Activated CD4-positive, CD25-positive, alpha-beta regulatory T cell treated with anti-CD3 and anti-CD28 coated beads, Interleukin-2, amount 50 U/mL, for 16 hours (primary cell): ENCODE measurements around the gene TMCC3.
"Not testable (repeated sequence)": the region's sequence is repeated elsewhere in the genome, so short reads cannot be mapped to it uniquely, and the experiment has no call there.

Source experiments
- DNase-seq: peaks from one replicate; pipeline ENCODE4 v3.0.0-alpha.2; 2020; ENCODE audit warnings: low read depth, low spot score

TMCC3 gene, protein sequence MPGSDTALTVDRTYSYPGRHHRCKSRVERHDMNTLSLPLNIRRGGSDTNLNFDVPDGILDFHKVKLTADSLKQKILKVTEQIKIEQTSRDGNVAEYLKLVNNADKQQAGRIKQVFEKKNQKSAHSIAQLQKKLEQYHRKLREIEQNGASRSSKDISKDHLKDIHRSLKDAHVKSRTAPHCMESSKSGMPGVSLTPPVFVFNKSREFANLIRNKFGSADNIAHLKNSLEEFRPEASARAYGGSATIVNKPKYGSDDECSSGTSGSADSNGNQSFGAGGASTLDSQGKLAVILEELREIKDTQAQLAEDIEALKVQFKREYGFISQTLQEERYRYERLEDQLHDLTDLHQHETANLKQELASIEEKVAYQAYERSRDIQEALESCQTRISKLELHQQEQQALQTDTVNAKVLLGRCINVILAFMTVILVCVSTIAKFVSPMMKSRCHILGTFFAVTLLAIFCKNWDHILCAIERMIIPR

GRCh38 chr12:94650143-94651056 lies at the start of gene TMCC3:
Gene TMCC3, minus strand, starts transcription at chr12:94650557. Its CDS starts 127 bp downstream, at chr12:94650430.
- no peak for DNase-seq

DNA sequence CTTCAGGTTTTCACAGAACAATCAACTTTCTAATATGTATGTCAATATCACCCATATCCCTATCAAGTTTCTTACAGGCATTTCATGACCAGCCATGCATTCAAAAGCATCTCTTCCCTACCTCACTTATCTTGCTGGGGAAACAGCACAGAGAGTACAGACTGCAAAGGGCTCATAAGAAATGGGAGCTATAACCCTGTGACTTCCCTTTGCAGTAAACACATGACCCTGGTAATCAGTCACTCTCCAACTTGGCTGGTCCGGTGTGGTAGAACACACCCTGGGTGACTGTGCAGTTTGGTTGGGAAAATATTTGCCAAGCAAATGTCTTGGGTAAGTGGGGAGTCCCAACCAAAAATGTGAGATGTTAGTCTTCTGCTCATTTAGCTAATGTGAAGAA lies 49.4 kb upstream of the TMCC3 start:
- DNase-seq: no peak

- no peak for DNase-seq
Measured at GRCh38 chr12:94698578-94698977, 48.2 kb upstream of the TMCC3 start.

GRCh38 chr12:94697631-94698030 lies 47.3 kb upstream of the TMCC3 start:
- no peak for DNase-seq

DNA sequence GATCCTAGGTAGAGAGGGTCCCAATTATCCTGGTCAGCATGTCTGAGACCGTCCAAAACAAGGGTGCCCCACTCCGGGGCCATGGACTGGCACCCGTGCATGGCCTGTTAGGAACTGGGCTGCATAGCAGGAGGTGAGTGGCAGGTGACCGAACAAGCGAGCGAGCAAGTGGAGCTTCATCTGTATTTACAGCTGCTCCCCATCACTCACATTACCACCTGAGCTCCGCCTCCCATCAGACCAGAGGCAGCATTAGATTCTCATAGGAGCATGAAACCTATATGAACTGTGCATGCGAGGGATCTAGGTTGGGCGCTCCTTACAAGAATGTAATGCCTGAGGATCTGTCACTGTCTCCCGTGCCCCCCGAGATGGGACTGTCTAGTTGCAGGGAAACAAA lies 44.4 kb upstream of the TMCC3 start:
- DNase-seq: no peak

GRCh38 chr12:94692826-94693225 lies 42.5 kb upstream of the TMCC3 start:
- DNase-seq: not testable (repeated sequence)

DNA sequence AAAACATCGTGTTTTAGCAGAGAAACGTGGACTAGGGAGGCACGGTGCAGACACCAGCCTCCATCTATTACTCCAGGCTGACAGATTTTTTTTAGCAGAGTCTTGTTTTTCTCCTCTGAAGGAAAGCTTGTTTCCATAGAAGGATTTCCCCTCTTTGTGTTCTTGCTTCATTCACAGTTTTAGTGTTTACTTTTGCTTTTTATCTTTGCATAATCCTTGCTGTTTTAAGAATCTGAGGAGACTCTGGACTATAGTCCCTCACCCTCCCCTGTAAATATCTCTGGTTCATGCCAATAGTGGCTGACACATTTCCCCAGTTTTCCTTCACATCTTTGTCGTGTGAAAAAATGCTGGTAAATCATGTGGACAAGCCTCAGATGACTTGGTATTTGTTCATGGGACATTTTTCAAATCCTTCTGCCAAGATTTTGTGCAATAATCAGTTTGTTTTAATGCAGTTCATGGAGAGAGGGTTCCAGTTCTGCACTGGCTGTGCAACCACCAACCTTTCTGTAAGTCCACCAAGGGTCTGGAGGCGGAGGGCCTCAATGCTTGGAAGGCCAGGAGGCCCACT lies 39.9 kb upstream of the TMCC3 start:
- DNase-seq: no peak

DNA sequence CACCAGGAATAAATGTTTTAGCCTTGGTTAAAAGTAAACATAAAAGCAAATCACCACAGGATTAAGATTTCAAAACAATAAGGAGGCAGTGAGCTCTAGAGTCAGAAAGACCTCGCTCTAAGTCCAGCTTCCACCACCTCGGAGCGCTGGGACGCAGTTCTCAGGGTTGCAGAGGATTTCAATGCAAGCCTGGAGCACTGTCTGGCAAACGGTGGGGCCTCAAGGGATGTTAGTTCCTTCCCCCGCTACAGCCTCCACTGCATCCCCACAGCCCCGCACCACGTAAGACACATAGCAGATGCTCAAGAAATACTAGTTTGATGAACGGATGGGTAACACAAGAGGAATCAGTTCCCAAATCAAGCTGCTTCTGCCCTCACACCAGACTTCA lies 39.3 kb upstream of the TMCC3 start:
- DNase-seq: no peak

GRCh38 chr12:94689002-94689645 lies 38.8 kb upstream of the TMCC3 start:
- DNase-seq: no peak

- DNase-seq: no peak
Measured at GRCh38 chr12:94687891-94688290, 37.5 kb upstream of the TMCC3 start.

DNA sequence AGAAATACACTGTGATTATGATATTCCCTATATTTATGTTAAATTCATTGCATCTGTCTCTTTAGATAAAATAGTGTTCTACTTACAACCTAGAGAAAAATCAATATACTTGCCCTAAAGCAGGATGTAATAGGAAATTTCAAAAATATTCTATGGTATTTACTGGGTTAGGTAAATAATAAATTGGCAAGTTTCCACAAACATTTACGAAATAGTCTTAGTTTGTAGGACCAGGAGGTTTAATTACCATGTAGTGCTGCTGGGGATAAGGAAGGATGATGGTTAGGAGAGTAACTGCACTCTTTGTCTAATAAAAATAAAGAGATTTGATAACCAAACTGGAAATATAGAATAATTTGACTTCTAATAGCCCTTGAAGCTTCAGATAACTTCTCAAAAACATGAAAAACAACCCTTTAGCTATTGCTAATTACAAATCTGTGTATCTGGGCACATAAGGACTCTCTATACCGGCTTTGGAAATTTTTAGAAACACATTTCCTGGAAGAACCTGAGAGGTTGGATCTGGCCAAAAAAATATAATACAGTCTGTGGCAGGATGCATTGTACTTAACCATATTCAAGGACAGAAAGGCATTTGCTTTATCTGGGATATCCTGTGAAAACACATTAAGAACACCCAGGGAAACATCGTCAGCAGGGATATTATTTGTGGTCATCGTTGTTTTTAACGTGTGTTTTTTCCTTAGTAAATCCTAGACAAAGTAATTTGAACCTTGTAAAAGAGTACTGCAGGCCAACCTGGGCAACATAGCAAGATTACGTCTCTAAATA lies 36.7 kb upstream of the TMCC3 start:
- DNase-seq: no peak

DNA sequence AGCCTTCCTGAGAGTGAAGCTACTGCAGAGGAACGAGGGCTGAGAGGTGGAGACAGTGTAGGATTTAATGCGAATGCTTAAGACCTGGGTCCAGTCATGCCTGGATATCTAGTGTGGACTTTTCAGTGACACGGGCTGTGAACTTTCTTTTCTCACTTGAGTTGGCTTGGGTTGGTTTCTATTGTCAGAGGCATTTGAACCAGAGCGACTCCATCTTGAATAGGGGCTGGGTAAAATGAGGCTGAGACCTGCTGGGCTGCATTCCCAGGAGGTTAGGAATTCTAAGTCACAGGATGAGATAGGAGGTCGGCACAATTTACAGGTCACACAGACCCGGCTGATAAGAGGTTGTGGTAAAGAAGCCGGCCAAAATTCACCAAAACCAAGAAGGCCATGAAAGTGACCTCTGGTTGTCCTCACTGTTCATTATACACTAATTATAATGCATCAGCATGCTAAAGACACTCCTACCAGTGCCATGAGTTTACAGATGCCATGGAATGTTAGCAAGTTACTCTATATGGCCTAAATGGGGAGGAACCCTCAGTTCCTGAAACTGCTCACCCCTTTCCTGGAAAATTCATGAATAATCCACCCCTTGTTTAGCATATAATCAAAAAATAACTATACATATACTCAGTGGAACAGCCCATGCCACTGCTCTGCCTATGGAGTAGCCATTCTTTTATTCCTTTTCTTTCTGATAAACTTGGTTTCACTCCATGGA lies 34.2 kb upstream of the TMCC3 start:
- DNase-seq: no peak

DNA sequence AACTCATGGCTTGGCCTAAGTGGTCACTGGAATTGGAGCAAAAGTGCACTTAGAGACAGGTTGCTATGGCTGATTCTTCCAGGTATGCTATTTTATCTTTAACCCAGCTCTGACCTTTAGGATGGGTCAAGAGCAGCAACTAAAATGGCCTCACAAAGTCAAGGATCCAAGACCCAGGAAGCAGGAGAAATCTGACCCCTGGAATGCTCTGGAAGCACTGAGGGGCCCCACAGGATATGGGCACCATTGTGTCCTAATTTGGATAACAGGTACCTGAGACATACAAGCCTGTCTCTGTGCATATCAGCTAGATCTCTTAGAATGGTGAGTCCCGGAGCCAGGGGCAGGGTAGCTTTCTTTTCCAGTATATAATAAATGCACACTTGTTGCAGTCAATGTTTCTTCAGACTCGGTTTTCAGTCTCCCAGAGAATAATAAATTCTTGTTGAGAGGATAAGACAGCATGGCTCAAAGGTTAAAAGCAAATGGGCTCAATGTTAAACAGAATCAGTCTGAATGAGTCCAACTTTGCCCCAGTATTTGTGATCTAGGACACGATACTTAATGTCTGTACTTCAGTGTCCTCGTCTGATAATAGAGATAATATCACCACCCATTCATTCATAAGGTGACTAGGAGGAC lies 29.3 kb upstream of the TMCC3 start:
- DNase-seq: no peak

DNA sequence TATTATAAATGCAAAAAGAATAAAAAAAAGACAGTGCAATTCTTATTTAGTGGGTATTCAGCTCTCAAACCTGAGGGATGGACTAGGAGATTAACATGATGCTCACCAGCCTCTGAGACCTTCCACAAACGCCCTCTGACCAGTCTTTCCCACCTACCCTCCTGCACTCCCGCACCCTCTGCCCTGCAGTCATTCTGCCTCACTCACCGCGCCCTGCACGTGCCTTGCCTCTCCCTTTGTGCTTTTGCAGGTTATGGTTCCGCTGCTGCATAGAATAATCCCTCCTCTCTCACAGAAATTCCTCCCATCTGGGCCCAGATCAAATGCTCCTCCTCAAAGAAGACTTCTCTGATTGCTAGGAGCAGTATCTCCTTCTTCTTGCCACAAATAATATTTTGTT lies 28.5 kb upstream of the TMCC3 start:
- no peak for DNase-seq

DNA sequence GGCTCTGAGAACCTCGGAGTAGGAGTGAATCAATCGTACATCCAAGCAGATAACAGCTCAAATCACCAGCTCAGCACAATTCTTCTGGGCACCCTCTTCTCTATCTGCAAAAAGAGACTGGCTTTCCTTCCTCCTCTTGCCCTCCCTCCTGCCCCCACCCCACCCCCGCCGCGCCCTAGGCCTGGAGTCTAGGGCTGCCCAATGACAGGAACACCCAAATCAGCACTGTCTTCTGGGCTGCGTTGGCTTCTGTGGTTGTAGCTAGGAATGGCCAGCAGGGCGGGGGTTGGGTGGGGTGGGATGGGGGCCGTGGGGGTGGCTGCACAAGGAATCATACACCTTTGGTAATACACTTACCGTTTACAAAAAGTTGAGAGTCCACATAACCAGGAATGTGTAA lies 28.0 kb upstream of the TMCC3 start:
- DNase-seq: no peak

DNA sequence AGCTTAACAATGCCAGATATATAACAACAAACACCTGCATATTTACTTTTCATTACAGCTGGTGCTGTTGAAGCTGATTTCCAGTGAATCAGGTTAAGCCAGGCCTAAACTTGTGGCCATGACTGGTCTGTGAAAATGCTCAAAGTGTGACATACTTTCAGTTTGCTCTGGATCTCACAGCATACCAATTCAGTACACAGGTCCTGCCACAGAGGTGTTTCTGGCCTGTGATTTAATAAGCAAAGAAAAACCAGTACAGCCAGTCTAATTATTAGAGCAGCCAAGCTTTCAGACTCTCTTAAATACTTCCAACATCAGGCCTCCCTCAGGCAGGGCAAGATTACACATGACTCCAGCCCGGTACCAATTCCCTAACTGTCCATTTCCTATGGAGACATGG lies 27.4 kb upstream of the TMCC3 start:
- no peak for DNase-seq

- DNase-seq: no peak
Measured at GRCh38 chr12:94676922-94677321, 26.6 kb upstream of the TMCC3 start.

- no peak for DNase-seq
Measured at GRCh38 chr12:94676031-94676641, 25.8 kb upstream of the TMCC3 start.

GRCh38 chr12:94674835-94675234 lies 24.5 kb upstream of the TMCC3 start:
- no peak for DNase-seq
